GM12874 (cell line): Measurements from ENCODE around the gene DSTN.

Experiments used
- TF ChIP-seq, protein P1 (sequence below): IDR thresholded peaks from 2 replicates; pipeline ENCODE4 v1.5.1; 2011; ENCODE audit warnings: low read depth, mild to moderate bottlenecking, control low read depth, low read length, moderate library complexity; ENCODE audit not compliant: insufficient read depth

DSTN gene

DNA sequence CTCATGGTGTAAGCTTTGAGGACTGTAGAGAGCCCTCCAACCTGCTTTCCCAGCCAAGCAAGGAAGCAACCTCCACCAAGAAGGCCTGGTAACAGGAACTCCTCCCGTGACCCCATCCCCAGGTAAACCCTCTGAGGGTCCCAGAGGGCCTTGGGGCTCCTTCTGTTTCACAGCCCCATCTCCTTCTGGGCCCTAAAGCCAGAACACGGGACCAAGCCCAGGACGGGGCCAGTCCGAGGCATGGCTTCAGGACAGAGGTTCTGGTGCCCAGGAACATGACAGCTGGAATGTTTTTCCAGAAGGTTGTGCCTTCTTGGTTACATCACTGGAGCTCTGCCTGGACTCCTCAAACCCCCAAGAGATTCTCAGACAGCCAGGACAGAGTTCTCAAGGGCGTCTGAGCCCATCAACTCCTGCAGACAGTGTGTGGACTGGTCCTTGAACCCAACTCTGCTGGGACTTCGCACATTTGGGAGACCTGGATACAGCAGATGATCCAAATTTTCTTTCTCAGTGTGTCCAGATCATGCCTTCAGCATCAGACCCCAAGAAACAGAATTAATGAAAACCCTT lies 69.0 kb downstream of the DSTN start:
- TF ChIP-seq, protein P1, sequence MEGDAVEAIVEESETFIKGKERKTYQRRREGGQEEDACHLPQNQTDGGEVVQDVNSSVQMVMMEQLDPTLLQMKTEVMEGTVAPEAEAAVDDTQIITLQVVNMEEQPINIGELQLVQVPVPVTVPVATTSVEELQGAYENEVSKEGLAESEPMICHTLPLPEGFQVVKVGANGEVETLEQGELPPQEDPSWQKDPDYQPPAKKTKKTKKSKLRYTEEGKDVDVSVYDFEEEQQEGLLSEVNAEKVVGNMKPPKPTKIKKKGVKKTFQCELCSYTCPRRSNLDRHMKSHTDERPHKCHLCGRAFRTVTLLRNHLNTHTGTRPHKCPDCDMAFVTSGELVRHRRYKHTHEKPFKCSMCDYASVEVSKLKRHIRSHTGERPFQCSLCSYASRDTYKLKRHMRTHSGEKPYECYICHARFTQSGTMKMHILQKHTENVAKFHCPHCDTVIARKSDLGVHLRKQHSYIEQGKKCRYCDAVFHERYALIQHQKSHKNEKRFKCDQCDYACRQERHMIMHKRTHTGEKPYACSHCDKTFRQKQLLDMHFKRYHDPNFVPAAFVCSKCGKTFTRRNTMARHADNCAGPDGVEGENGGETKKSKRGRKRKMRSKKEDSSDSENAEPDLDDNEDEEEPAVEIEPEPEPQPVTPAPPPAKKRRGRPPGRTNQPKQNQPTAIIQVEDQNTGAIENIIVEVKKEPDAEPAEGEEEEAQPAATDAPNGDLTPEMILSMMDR = no peak

GRCh38 chr20:17640146-17640874 lies 70.4 kb downstream of the DSTN start:
- TF ChIP-seq, protein P1 = no peak

- TF ChIP-seq, protein P1 = no peak
Measured at GRCh38 chr20:17640875-17641378, 71.1 kb downstream of the DSTN start.

DNA sequence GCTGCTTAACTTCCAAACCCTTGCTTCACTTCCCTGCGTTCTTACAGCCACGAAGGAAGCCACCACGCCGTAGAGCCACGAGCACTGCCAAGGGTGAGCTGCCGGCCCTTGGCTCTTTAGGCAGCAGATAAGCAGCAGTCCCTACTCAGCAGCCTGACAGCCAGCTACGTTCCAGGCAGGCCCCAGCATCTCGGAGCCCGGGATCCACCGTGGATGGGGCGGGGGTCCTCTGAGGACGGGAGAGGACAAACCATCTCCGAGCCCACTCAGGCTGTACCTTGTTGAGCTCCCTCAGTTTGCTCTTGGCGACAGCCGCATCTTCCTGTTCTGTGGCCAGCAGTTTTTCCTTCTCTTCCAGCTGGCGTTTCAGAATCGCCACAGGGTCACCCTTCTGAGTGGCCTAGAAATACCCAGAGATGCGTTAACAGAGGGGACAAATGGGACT lies 71.7 kb downstream of the DSTN start:
- TF ChIP-seq, protein P1 = no peak

GRCh38 chr20:17641993-17642392 lies 72.1 kb downstream of the DSTN start:
- TF ChIP-seq, protein P1 = no peak

GRCh38 chr20:17642404-17643269 lies 72.8 kb downstream of the DSTN start:
- TF ChIP-seq, protein P1 = no peak
